Ishikawa (cell line): Measurements from ENCODE around the gene ABCG1.

Experiments
- CEBPB ChIP-seq: IDR thresholded peaks from 2 replicates; pipeline ENCODE4 v1.6.1; 2012
- CREB1 ChIP-seq: IDR thresholded peaks from 2 replicates; pipeline ENCODE4 v1.6.1; 2012; ENCODE audit warnings: low read depth
- EGR1 ChIP-seq: IDR thresholded peaks from 2 replicates; pipeline ENCODE4 v1.6.1; 2012
- EP300 ChIP-seq: IDR thresholded peaks from 2 replicates; pipeline ENCODE4 v1.6.1; 2012; ENCODE audit warnings: borderline replicate concordance
- FOXM1 ChIP-seq: IDR thresholded peaks from 2 replicates; pipeline ENCODE4 v1.6.1; 2012; ENCODE audit warnings: low read depth, borderline replicate concordance
- MAX ChIP-seq: IDR thresholded peaks from 2 replicates; pipeline ENCODE4 v1.6.1; 2012
- NFIC ChIP-seq: IDR thresholded peaks from 2 replicates; pipeline ENCODE4 v1.6.1; 2012
- RAD21 ChIP-seq: IDR thresholded peaks from 2 replicates; pipeline ENCODE4 v1.6.1; 2012; ENCODE audit warnings: low read depth
- REST ChIP-seq: IDR thresholded peaks from 2 replicates; pipeline ENCODE4 v1.6.1; 2012; ENCODE audit warnings: low read depth, mild to moderate bottlenecking
- TAF1 ChIP-seq: IDR thresholded peaks from 2 replicates; pipeline ENCODE4 v1.6.1; 2012; ENCODE audit warnings: low read depth, mild to moderate bottlenecking
- TCF12 ChIP-seq: IDR thresholded peaks from 2 replicates; pipeline ENCODE4 v1.6.1; 2012; ENCODE audit warnings: low read depth
- TEAD4 ChIP-seq: IDR thresholded peaks from 2 replicates; pipeline ENCODE4 v1.6.1; 2012
- USF1 ChIP-seq: IDR thresholded peaks from 2 replicates; pipeline ENCODE4 v1.6.1; 2012
- YY1 ChIP-seq: IDR thresholded peaks from 2 replicates; pipeline ENCODE4 v1.6.1; 2012; ENCODE audit warnings: low read depth
- ZBTB7A ChIP-seq: IDR thresholded peaks from 2 replicates; pipeline ENCODE4 v1.6.1; 2012; ENCODE audit warnings: low read depth

The ABCG1 gene

DNA sequence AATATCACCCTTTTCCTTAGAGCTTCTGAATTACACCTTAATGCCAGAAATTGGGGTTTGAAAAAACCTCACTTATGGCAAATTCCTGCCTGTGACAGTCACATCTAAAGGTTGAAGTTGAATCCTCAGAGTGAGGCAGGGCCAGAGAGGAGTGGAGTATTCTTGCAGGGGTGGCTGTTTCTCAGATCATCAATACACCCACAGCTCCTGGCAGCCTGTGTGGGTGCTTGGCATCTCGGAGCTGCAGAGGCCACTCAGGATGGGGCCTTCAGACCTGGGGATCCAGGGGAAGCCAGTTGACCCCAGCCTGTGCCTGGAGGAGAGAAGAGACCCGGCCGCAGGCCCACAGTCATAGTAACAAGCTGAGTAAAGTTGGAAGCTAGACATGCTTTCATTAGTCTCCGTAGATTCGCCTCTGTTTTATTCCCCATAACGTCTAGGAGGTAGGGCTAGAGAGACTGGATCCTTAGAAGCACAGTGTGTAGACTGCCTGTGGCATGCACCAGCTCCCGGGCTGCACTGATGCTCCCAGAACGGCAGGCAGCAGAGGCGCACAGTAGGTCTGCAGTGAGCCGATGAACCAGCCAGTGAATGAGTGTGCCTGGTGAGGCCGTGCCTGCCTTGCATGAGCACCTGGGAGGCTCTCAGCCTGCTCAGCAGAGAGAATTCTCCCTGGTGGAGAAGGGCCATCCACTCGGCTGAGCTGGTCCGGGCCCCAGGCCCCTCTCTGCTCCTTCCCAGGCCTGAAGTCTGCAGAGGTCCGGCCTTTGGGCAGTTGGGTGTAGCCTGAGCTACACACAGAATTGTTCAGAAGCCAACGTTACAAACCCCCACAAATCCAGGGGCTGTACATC is 53.4 kb downstream of the ABCG1 start:
- TF ChIP-seq TAF1 (no peak), TEAD4 (no peak), FOXM1 (no peak)

- TF ChIP-seq USF1 (no peak), TAF1 (no peak), TCF12 (no peak), ZBTB7A (no peak), EP300 (no peak), EGR1 (no peak), CREB1 (no peak), NFIC (no peak), REST (no peak), FOXM1 (no peak), CEBPB (no peak), TEAD4 (no peak), RAD21 (no peak), YY1 (no peak), MAX (no peak)
These were observed 54.2 kb downstream of the ABCG1 start for GRCh38 chr21:42272984-42273600.

GRCh38 chr21:42276076-42276475 is 57.1 kb downstream of the ABCG1 start:
- no peak for TF ChIP-seq MAX
- TF ChIP-seq ZBTB7A = no peak

DNA sequence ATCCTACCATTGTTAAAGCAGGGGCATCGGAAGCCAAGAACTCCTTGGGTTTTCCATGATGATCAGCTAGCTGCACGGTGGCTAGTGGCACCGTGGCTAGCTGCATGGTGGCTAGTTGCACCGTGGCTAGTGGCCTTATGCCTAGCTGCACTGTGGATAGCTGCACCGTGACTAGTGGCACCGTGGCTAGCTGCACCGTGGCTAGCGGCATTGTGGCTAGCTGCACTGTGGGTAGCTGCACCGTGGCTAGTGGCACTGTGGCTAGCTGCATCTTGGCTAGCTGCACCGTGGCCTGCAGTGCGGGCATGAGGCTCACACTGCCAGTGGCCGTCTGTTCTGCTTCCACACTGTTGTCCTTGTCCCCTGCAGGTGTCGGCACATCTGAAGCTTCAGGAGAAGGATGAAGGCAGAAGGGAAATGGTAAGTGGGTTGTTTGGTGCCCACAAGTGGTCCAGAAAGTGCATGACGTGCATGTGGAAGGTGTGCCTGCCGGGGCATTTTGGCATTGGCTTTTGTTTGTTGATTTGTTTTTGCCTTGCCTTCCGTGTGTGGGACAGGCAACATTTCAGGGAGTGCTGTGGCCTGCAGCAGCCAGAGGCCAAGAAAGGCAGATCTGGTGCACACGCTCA is 57.7 kb downstream of the ABCG1 start:
- TF ChIP-seq FOXM1 (no peak), ZBTB7A (no peak), USF1 (no peak), EGR1 (no peak), CEBPB (no peak), MAX (no peak), RAD21 (no peak), REST (no peak), EP300 (no peak), TEAD4 (no peak)

- TF ChIP-seq CREB1 (no peak), TEAD4 (no peak), NFIC (no peak), TAF1 (no peak), RAD21 (no peak), EGR1 (no peak), TCF12 (no peak), MAX (no peak), USF1 (no peak)
These were observed 58.7 kb downstream of the ABCG1 start for GRCh38 chr21:42277593-42277992.
